PC-9 (cell line): ENCODE measurements around the gene XXYLT1.

ENCODE experiments used
- CTCF ChIP-seq: fragments of 200-600 bp; sonication (generic); conservative IDR thresholded peaks from 2 replicates; pipeline ENCODE4 v1.6.1; 2017; ENCODE audit warnings: mixed run types, antibody characterized with exemption, mild to moderate bottlenecking, moderate library complexity
- EZH2 ChIP-seq: fragments of 200-600 bp; sonication (generic); IDR thresholded peaks from 2 replicates; pipeline ENCODE4 v1.8.0; 2017; ENCODE audit warnings: antibody characterized with exemption, low read depth

GRCh38 chr3:195291121-195291520 lies 20.2 kb upstream of the XXYLT1 start:
- no peak for TF ChIP-seq CTCF
- TF ChIP-seq EZH2 = no peak
